HK-2 (cell line): ENCODE results near the gene NLRP9.

Experiments
- DNase-seq: peaks from one replicate; pipeline ENCODE4 v3.0.0-alpha.2; 2018; ENCODE audit not compliant: unreplicated experiment

The NLRP9 gene

GRCh38 chr19:55674459-55674840, 63.8 kb downstream of the NLRP9 start:
- no peak for DNase-seq

GRCh38 chr19:55673889-55674288, 64.3 kb downstream of the NLRP9 start:
- no peak for DNase-seq

- no peak for DNase-seq
These were observed 64.7 kb downstream of the NLRP9 start for GRCh38 chr19:55673465-55673864.

GRCh38 chr19:55672418-55672817, 65.8 kb downstream of the NLRP9 start:
- no peak for DNase-seq

- DNase-seq = no peak
These were observed 67.2 kb downstream of the NLRP9 start for GRCh38 chr19:55671054-55671378.

- DNase-seq = no peak
These were observed 67.7 kb downstream of the NLRP9 start for GRCh38 chr19:55670280-55671053.

- no peak for DNase-seq
These were observed 68.6 kb downstream of the NLRP9 start for GRCh38 chr19:55669418-55670279.

GRCh38 chr19:55668603-55669348, 69.4 kb downstream of the NLRP9 start:
- DNase-seq = no peak

- no peak for DNase-seq
These were observed 70.2 kb downstream of the NLRP9 start for GRCh38 chr19:55667958-55668357.

- no peak for DNase-seq
These were observed 70.7 kb downstream of the NLRP9 start for GRCh38 chr19:55667511-55667910.

- DNase-seq = no peak
These were observed 71.2 kb downstream of the NLRP9 start for GRCh38 chr19:55667006-55667381.

- no peak for DNase-seq
These were observed 71.7 kb downstream of the NLRP9 start for GRCh38 chr19:55666343-55667005.

GRCh38 chr19:55663846-55664536, 74.2 kb downstream of the NLRP9 start:
- no peak for DNase-seq

GRCh38 chr19:55661826-55662225, 76.4 kb downstream of the NLRP9 start:
- DNase-seq = no peak

- no peak for DNase-seq
These were observed 77.2 kb downstream of the NLRP9 start for GRCh38 chr19:55660991-55661390.

- DNase-seq = no peak
These were observed 77.8 kb downstream of the NLRP9 start for GRCh38 chr19:55660404-55660803.

- DNase-seq = no peak
These were observed 78.4 kb downstream of the NLRP9 start for GRCh38 chr19:55659822-55660221.

GRCh38 chr19:55658846-55659459, 79.2 kb downstream of the NLRP9 start:
- no peak for DNase-seq
